Subcutaneous abdominal adipose tissue (tissue), 5 donors: Measurements from ENCODE around the gene FAM180B.

Experiments used
- H3K27ac ChIP-seq: one replicate; pipeline ENCODE4 v1.7.0; 2013; ENCODE audit warnings: low read depth, mild to moderate bottlenecking, inconsistent platforms, low read length, moderate library complexity
- H3K27me3 ChIP-seq, 5 donors: one replicate each; pipeline ENCODE4 v1.7.0; 2013; ENCODE audit warnings: low read length in 5 of 5, inconsistent platforms in 1 of 5; ENCODE audit not compliant: control insufficient read depth in 5 of 5, insufficient read depth in 4 of 5
- H3K36me3 ChIP-seq, 5 donors: one replicate each; pipeline ENCODE4 v1.7.0; 2013; ENCODE audit warnings: low read length in 5 of 5; ENCODE audit not compliant: control insufficient read depth in 5 of 5, insufficient read depth in 5 of 5
- H3K4me1 ChIP-seq, 5 donors: one replicate each; pipeline ENCODE4 v1.7.0; 2013; ENCODE audit warnings: low read length in 5 of 5, mild to moderate bottlenecking in 3 of 5, moderate library complexity in 1 of 5; ENCODE audit not compliant: control insufficient read depth in 5 of 5, insufficient read depth in 5 of 5
- H3K4me3 ChIP-seq, 5 donors: one replicate each; pipeline ENCODE4 v1.7.0; 2013; ENCODE audit warnings: low read length in 5 of 5, low read depth in 1 of 5
- H3K9ac ChIP-seq, 5 donors: one replicate each; pipeline ENCODE4 v1.7.0; 2013; ENCODE audit warnings: low read length in 5 of 5, mild to moderate bottlenecking in 4 of 5, moderate library complexity in 3 of 5
- H3K9me3 ChIP-seq, 5 donors: one replicate each; pipeline ENCODE4 v1.7.0; 2013; ENCODE audit warnings: low read length in 5 of 5; ENCODE audit not compliant: control insufficient read depth in 5 of 5
- donor health status: healthy.
- donor health status: healthy.
- donor health status: healthy.
- donor health status: healthy.
- donor health status: healthy.

Gene FAM180B

DNA sequence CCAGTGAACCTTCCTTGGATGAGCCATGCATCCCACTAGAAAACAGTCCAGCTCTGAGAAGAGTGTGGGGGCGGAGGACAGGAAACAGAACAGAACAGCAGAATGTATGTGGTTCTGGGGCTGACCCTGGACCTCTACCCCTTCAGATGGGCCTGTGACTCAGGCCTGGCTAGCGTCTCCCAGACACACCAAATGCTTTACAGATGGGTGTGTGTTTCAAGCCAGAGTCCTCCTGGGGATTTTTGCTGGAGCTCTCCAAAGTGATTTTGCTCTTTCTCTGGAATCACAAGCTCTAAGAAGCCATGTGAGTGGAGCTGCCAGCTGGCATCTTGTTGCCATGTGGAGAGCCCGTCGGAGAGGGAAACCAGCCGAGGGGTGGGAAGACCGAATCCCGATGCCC, 20.9 kb downstream of the FAM180B start:
- Histone ChIP-seq H3K4me1 (peaks cover 0 to 33% (median 29%) of the 10 kb centered on the region in 5 donors), H3K27ac (peak overlapping the region; percentile 7), H3K9me3 (no peaks in the 10 kb centered on the region), H3K36me3 (peaks cover 0 to 25% (median 10%) of the 10 kb centered on the region in 5 donors), H3K4me3 (no peak overlapping the region), H3K9ac (no peak overlapping the region), H3K27me3 (no peaks in the 10 kb centered on the region)

DNA sequence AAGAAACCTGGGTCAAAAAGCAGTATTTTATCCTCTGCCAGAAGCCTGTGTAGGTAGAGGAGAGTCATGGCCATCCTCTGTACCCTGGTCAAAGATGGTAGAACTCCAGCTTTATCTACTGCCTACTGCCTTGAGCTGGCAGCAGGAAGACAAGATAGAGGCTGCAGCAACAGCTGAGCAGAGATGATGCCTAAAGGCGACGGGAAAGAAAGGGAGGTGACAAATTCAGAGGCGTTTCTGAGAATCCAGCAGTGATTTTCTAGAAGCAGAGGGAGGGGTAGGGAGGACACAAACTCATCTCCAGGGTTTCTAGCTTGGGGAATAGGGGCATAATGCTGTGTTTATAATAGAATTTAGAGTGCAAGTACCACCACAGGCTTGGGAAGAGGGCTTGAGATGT, 23.2 kb downstream of the FAM180B start:
- H3K9ac ChIP-seq = no peak overlapping the region
- H3K9me3 ChIP-seq = no peaks in the 10 kb centered on the region
- no peak overlapping the region for H3K27ac ChIP-seq
- H3K4me1 ChIP-seq = peaks cover 0 to 37% (median 29%) of the 10 kb centered on the region in 5 donors
- peaks cover 0 to 20% (median 10%) of the 10 kb centered on the region in 5 donors for H3K36me3 ChIP-seq
- no peak overlapping the region for H3K4me3 ChIP-seq
- H3K27me3 ChIP-seq = no peaks in the 10 kb centered on the region

DNA sequence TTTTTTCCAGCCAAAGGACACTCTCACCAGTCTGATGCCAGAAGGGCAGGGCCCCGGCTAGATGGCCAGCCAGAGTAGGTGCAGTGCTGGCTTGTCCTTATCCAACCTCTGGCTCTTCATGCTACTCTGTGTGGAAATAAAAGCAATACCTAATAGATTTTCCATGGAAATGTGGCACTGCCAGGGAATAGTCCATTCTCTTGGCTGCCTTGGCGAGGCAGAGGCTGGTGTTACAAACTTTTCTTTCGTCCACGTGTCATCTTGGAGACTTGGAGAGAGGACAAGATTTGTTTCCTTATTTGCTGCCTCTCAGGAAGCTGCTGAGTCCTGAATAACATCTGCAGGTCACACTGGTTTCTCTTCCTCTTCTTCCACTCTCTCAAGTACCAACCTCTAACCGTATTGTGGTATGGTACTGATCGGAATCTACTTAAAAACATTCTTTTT, 24.9 kb downstream of the FAM180B start:
- Histone ChIP-seq H3K9me3 (no peaks in the 10 kb centered on the region), H3K9ac (peak overlapping the region in 1 of 5 donors; percentile 24), H3K4me3 (no peak overlapping the region), H3K36me3 (peaks cover 0 to 20% (median 6%) of the 10 kb centered on the region in 5 donors), H3K27ac (no peak overlapping the region), H3K27me3 (no peaks in the 10 kb centered on the region), H3K4me1 (peaks cover 0 to 43% (median 30%) of the 10 kb centered on the region in 5 donors)

DNA sequence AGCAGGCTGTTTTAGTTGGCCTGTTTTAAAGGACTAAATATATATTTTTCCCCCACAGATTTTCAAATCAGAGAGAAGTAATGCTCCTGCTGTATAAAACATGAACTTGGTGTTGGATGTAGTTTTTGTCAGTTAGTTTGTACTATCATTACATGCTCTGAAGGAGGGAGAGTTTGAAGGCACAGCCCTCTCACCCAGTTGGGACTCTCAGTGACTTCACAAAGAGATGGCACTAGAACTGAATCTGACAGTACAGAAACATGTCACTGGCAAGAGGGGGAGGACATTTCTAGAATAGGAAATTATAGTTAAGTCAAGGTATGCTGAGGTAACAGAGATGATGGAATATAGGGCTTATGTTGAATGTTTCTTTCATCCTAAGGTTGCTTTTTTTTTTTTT, 28.8 kb downstream of the FAM180B start:
- no peaks in the 10 kb centered on the region for H3K27me3 ChIP-seq
- H3K27ac ChIP-seq = no peak overlapping the region
- no peak overlapping the region for H3K9ac ChIP-seq
- H3K9me3 ChIP-seq = no peaks in the 10 kb centered on the region
- peaks cover 5 to 26% (median 14%) of the 10 kb centered on the region in 5 donors for H3K36me3 ChIP-seq
- H3K4me3 ChIP-seq = no peak overlapping the region
- H3K4me1 ChIP-seq = peaks cover 1 to 30% (median 29%) of the 10 kb centered on the region in 5 donors

DNA sequence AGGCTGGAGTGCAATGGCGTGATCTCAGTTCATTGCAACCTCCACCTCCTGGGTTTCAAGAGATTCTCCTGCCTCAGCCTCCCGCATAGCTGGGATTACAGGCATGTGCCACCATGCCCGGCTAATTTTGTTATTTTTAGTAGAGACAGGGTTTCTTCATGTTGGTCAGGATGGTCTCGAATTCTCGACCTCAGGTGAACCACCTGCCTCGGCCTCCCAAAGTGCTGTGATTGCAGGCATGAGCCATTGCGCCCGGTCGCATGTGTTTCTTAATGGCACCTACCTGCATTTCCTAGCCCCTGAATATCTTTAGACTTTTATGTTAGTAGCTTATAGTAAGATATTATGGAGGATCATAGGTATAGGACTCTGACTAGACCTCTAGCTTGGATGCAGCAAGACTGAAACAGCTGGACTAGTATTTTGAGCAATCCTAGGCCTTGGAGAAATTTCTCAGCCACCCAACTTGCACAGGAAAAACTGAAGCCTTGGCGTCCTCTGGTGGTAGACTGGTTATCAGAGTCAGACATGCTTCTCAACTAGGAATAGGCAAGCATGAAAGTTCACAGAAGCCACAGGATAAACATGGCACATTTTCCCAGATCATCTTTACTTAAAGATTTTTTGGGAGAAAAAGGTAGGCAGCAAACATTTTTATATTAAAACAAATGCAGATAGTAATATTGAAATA, 30.4 kb downstream of the FAM180B start:
- H3K27me3 ChIP-seq = no peaks in the 10 kb centered on the region
- H3K9ac ChIP-seq = peak overlapping the region in 1 of 5 donors; percentile 58
- peaks cover 12 to 29% (median 26%) of the 10 kb centered on the region in 5 donors for H3K36me3 ChIP-seq
- peak overlapping the region; percentile 77 for H3K27ac ChIP-seq
- H3K4me3 ChIP-seq = no peak overlapping the region
- H3K4me1 ChIP-seq = peaks cover 1 to 31% (median 21%) of the 10 kb centered on the region in 5 donors
- no peaks in the 10 kb centered on the region for H3K9me3 ChIP-seq

DNA sequence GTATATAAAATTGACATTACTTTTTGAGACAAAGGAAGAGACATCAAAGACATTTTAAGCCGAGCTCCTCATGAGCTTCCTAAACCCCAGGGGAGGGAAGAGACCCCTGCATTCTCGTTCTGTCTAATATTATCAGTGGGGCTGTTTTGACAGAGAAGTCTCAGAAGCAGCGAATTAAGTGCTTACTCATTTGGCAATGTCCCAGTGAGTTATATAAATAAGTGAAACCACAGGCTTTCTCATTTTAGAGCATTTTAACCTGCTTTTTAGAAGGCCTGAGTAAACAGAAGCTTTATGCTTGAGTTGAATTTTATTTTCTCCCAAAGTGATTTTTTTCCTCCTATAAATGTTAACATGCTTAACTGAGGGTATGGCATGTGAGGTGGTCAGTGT, 30.9 kb downstream of the FAM180B start:
- Histone ChIP-seq H3K4me3 (no peak overlapping the region), H3K27ac (peak overlapping the region; percentile 77), H3K36me3 (peaks cover 17 to 33% (median 31%) of the 10 kb centered on the region in 5 donors), H3K9me3 (no peaks in the 10 kb centered on the region), H3K4me1 (peaks cover 1 to 31% (median 19%) of the 10 kb centered on the region in 5 donors), H3K27me3 (no peaks in the 10 kb centered on the region), H3K9ac (peak overlapping the region in 2 of 5 donors; percentile 2 to 58)

DNA sequence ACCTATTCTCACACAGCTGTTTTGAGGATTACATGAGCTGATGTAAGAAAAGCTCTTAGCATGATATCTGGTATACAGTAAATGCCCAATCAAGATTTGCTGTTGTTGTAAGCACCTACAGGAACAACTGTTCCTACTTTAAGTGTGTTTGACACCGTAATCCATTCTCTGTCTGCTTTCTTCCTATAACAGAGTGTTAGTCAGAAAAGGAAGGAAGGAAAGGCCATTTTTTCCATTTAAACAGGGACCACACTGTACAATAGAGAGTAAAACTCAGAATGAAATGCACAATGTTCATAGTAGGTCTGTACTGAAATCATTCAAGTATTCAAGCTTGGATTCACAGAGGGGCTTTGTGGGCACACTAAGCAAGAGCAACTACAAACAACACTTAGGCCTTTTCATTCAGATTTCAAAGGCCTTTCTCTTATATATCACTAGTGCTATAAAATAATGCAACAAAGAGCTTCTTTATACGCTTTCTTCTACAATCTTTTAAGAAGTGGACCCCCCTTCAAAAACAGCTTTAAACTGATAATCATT, 34.4 kb downstream of the FAM180B start:
- peak overlapping the region; percentile 45 for H3K27ac ChIP-seq
- no peaks in the 10 kb centered on the region for H3K27me3 ChIP-seq
- peak overlapping the region in 2 of 5 donors; percentile 2 to 6 for H3K9ac ChIP-seq
- H3K4me1 ChIP-seq = peaks cover 1 to 31% (median 10%) of the 10 kb centered on the region in 5 donors
- H3K9me3 ChIP-seq = no peaks in the 10 kb centered on the region
- no peak overlapping the region for H3K4me3 ChIP-seq
- peaks cover 26 to 67% (median 54%) of the 10 kb centered on the region in 5 donors for H3K36me3 ChIP-seq

DNA sequence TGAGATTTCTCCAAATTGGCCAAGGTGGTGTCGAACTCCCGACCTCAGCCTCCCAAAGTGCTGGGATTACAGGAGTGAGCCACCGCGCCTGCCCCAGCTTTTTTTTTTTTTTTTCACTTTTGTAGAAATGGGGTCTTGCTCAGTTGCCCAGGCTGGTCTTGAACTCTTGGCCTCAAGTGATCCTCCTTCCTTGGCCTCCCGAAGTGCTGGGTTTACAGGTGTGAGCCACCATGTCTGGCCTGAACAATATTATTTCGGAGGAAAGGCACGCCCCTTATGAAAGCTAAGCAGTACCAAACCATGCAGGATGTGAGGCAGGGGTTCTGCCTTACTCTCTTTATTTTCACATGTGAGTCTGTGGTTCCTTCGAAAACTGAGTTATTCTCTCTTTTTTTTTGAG, 39.8 kb downstream of the FAM180B start:
- Histone ChIP-seq H3K36me3 (peaks cover 36 to 94% (median 78%) of the 10 kb centered on the region in 5 donors), H3K4me1 (peaks cover 0 to under 1% (median 0%) of the 10 kb centered on the region in 5 donors)

DNA sequence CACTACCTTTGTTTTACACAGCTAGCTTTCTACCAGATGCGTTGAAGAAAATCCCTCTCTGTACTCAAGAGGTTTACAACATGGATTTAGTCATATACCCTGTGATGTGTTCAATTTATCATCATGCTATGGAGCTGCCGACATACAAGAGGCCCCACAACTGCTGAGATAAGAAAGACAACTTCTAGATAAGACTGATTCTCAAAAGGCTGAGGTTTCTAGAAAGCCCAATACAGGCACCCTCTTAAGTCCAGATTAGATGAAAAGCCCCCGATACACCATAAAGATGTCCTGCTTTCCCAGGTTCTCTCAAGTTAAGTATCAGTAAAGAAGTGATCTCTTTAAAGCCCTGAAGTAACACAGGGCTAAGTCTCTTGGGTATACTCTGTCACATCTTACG, 41.5 kb downstream of the FAM180B start:
- no peaks in the 10 kb centered on the region for H3K9me3 ChIP-seq
- H3K4me3 ChIP-seq = no peak overlapping the region
- H3K36me3 ChIP-seq = peaks cover 35 to 92% (median 71%) of the 10 kb centered on the region in 5 donors
- no peaks in the 10 kb centered on the region for H3K4me1 ChIP-seq
- H3K27ac ChIP-seq = no peak overlapping the region
- H3K27me3 ChIP-seq = no peaks in the 10 kb centered on the region
- no peak overlapping the region for H3K9ac ChIP-seq

More for the DNA sequence above, 39.8 kb downstream of the FAM180B start:
- Histone ChIP-seq H3K27me3 (no peaks in the 10 kb centered on the region), H3K27ac (no peak overlapping the region), H3K4me3 (no peak overlapping the region), H3K9ac (no peak overlapping the region), H3K9me3 (no peaks in the 10 kb centered on the region)

DNA sequence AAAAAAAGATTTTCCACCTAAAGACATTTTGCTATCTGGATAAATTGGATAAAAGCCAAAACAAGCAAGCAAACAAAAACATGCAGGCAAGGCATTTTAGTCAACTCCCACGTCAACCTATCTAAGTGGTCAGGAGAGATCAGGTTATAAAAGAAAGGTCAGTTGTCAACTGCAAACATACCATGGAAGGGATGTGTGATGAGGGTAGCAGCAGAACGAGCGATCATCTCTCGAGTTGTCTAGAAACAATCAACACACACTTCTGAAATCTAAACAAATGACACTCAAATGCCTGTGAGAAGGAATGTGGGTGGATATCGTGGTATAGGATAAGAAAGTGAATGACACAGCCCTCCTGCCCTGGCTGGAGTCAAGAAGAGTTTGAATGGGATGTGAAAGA, 45.0 kb downstream of the FAM180B start:
- H3K9me3 ChIP-seq = no peaks in the 10 kb centered on the region
- no peaks in the 10 kb centered on the region for H3K27me3 ChIP-seq
- H3K9ac ChIP-seq = no peak overlapping the region
- no peaks in the 10 kb centered on the region for H3K4me1 ChIP-seq
- H3K36me3 ChIP-seq = peaks cover 38 to 83% (median 64%) of the 10 kb centered on the region in 5 donors
- H3K27ac ChIP-seq = no peak overlapping the region
- H3K4me3 ChIP-seq = no peak overlapping the region
